OCI-LY7 (cell line): ENCODE results near the gene GNA12. TPM values are rescaled to one million over a fixed set of nuclear protein-coding genes. Genes with fewer than 3 reads are reported as not detected.

ENCODE experiments used
- BruUV-seq: library from RNA; stranded (reverse); fragments of 400-500 nt; replicated peaks from 2 replicates; lab custom pipeline; 2021; lab: Mats Ljungman, UMichigan
- CTCF ChIA-PET: fragments of 300-600 bp; sonication (Branson Sonifier 250); formaldehyde crosslinking; loops from one replicate; lab custom pipeline; 2022; ENCODE audit warnings: antibody characterized with exemption; ENCODE audit not compliant: unreplicated experiment; lab: Charles Lee
- POLR2A ChIA-PET: fragments of 300-600 bp; sonication (Branson Sonifier 250); formaldehyde crosslinking; loops from one replicate; lab custom pipeline; 2022; ENCODE audit warnings: antibody characterized with exemption; lab: Charles Lee
- DNase-seq: peaks from one replicate; pipeline ENCODE4 v3.0.0-alpha.2; 2015; ENCODE audit warnings: low spot score
- H2AFZ ChIP-seq: fragments of 200-600 bp; sonication (generic), shearing (Covaris generic); 2 replicates; pipeline ENCODE4 v1.6.1; 2014; ENCODE audit warnings: mild to moderate bottlenecking, antibody characterized with exemption, low read length, moderate library complexity
- H3K27ac ChIP-seq: fragments of 200-600 bp; sonication (generic); 2 replicates; pipeline ENCODE4 v1.5.1; 2014; ENCODE audit warnings: mixed run types, low read depth, mild to moderate bottlenecking, moderate library complexity, low read length, inconsistent platforms; ENCODE audit not compliant: poor library complexity, severe bottlenecking
- H3K36me3 ChIP-seq: fragments of 200-600 bp; sonication (generic); 2 replicates; pipeline ENCODE4 v1.6.1; 2014; ENCODE audit warnings: mild to moderate bottlenecking, antibody characterized with exemption, low read length, moderate library complexity, mixed read lengths; ENCODE audit not compliant: insufficient read depth
- H3K4me1 ChIP-seq: fragments of 200-600 bp; sonication (generic); 2 replicates; pipeline ENCODE4 v1.5.1; 2014; ENCODE audit warnings: mild to moderate bottlenecking, low read length; ENCODE audit not compliant: insufficient read depth, poor library complexity, severe bottlenecking
- H3K4me2 ChIP-seq: fragments of 200-600 bp; sonication (generic); 2 replicates; pipeline ENCODE4 v1.6.1; 2014; ENCODE audit warnings: mild to moderate bottlenecking, low read length
- H3K4me3 ChIP-seq: fragments of 200-600 bp; sonication (generic); 2 replicates; pipeline ENCODE4 v1.5.1; 2014; ENCODE audit warnings: mild to moderate bottlenecking, low read depth, low read length; ENCODE audit not compliant: poor library complexity, severe bottlenecking
- H3K79me2 ChIP-seq: fragments of 200-600 bp; sonication (generic); 2 replicates; pipeline ENCODE4 v1.6.1; 2016; ENCODE audit warnings: low read depth, mild to moderate bottlenecking, low read length, moderate library complexity, mixed read lengths; ENCODE audit not compliant: insufficient read depth
- H3K9me2 ChIP-seq: fragments of 200-600 bp; sonication (generic); 2 replicates; pipeline ENCODE4 v1.6.1; 2016; ENCODE audit warnings: mild to moderate bottlenecking, low read length, mixed read lengths; ENCODE audit not compliant: insufficient read depth
- H3K9me3 ChIP-seq: fragments of 200-600 bp; sonication (generic); 2 replicates; pipeline ENCODE4 v1.6.1; 2014; ENCODE audit warnings: mild to moderate bottlenecking, mixed run types, low read length, mixed read lengths
- H4K20me1 ChIP-seq: fragments of 200-600 bp; sonication (generic); 2 replicates; pipeline ENCODE4 v1.6.1; 2014; ENCODE audit warnings: mild to moderate bottlenecking, antibody characterized with exemption, low read length, moderate library complexity, mixed read lengths; ENCODE audit not compliant: insufficient read depth
- EZH2phosphoT487 ChIP-seq: fragments of 200-600 bp; sonication (generic); IDR thresholded peaks from 2 replicates; pipeline ENCODE4 v1.6.1; 2018; ENCODE audit warnings: low read depth, borderline replicate concordance, mild to moderate bottlenecking, mixed run types, antibody characterized with exemption, low read length, moderate library complexity, mixed read lengths
- intact Hi-C: fragments of 100-400 bp; cut with micrococcal nuclease; formaldehyde crosslinking; loops from one replicate; pipeline ENCODE4 v1.10.0; 2022; ENCODE audit not compliant: unreplicated experiment
- total RNA-seq, 2 experiments: library from RNA; depleted of rRNA in 1 of 2; stranded (reverse); fragments of >200 nt in 1 of 2; shearing (Covaris generic) in 1 of 2; gene quantifications; 2 replicates each; pipeline ENCODE4 v1.2.3, GENCODE V29; 2014 to 2022
- TF ChIP-seq, protein P1 (sequence below): fragments of 200-600 bp; sonication (generic); conservative IDR thresholded peaks from 2 replicates; pipeline ENCODE4 v1.5.1; 2014; ENCODE audit warnings: mild to moderate bottlenecking, antibody characterized with exemption, low read length, moderate library complexity, mixed read lengths

Gene GNA12
- total RNA-seq, 2 experiments from 2014 or later: 10.3 to 35.9 TPM

GRCh38 chr7:2800931-2801688 lies 43.0 kb downstream of the GNA12 start:
- H3K4me1 ChIP-seq: peaks cover 13% of the 10 kb centered on the region
- H4K20me1 ChIP-seq: peaks cover 13% of the 10 kb centered on the region; the same call in 1 of the 2 replicates
- intact Hi-C loops: no loop called here
- H3K27ac ChIP-seq: no peak overlapping the region
- H3K4me3 ChIP-seq: no peak overlapping the region
- BruUV-seq: no TSS peak
- H3K36me3 ChIP-seq: no peaks in the 10 kb centered on the region
- POLR2A ChIA-PET: interaction anchor here (1.2 to 1.6 kb wide), 2 partner anchors 19 to 23 kb away, joined by 4 read pairs; no protein-coding TSS in a partner anchor
- H3K79me2 ChIP-seq: peaks cover 25% of the 10 kb centered on the region; the same call in 1 of the 2 replicates
- TF ChIP-seq, protein P1, sequence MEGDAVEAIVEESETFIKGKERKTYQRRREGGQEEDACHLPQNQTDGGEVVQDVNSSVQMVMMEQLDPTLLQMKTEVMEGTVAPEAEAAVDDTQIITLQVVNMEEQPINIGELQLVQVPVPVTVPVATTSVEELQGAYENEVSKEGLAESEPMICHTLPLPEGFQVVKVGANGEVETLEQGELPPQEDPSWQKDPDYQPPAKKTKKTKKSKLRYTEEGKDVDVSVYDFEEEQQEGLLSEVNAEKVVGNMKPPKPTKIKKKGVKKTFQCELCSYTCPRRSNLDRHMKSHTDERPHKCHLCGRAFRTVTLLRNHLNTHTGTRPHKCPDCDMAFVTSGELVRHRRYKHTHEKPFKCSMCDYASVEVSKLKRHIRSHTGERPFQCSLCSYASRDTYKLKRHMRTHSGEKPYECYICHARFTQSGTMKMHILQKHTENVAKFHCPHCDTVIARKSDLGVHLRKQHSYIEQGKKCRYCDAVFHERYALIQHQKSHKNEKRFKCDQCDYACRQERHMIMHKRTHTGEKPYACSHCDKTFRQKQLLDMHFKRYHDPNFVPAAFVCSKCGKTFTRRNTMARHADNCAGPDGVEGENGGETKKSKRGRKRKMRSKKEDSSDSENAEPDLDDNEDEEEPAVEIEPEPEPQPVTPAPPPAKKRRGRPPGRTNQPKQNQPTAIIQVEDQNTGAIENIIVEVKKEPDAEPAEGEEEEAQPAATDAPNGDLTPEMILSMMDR: no peak
- no peak for TF ChIP-seq EZH2phosphoT487
- no peak overlapping the region for H2AFZ ChIP-seq
- H3K9me2 ChIP-seq: no peaks in the 10 kb centered on the region
- CTCF ChIA-PET: no interaction called here
- DNase-seq: no peak
- no peak overlapping the region for H3K4me2 ChIP-seq
- H3K9me3 ChIP-seq: no peaks in the 10 kb centered on the region

GRCh38 chr7:2800220-2800930 lies 43.7 kb downstream of the GNA12 start:
- BruUV-seq: no TSS peak
- no peak overlapping the region for H3K4me2 ChIP-seq
- H3K4me1 ChIP-seq: peaks cover 13% of the 10 kb centered on the region
- DNase-seq: no peak
- no peaks in the 10 kb centered on the region for H3K36me3 ChIP-seq
- no peaks in the 10 kb centered on the region for H3K9me2 ChIP-seq
- no peak overlapping the region for H3K4me3 ChIP-seq
- no peak overlapping the region for H3K27ac ChIP-seq
- TF ChIP-seq, protein P1: no peak
- no peak for TF ChIP-seq EZH2phosphoT487
- H3K79me2 ChIP-seq: peaks cover 25% of the 10 kb centered on the region; the same call in 1 of the 2 replicates
- H4K20me1 ChIP-seq: peaks cover 13% of the 10 kb centered on the region; the same call in 1 of the 2 replicates
- POLR2A ChIA-PET: no interaction called here
- intact Hi-C loops: no loop called here
- H2AFZ ChIP-seq: no peak overlapping the region
- CTCF ChIA-PET: interaction anchor here (1.2 kb wide), 1 partner anchor 22 kb away, joined by 5 read pairs; no protein-coding TSS in a partner anchor
- no peaks in the 10 kb centered on the region for H3K9me3 ChIP-seq
